Measurements from ENCODE around the gene FBXO47. TPM values are rescaled to one million over a fixed set of nuclear protein-coding genes. Genes with fewer than 3 reads are reported as not detected.

FBXO47 gene
- total RNA-seq, 1 experiment from 2014 or later: not detected

DNA sequence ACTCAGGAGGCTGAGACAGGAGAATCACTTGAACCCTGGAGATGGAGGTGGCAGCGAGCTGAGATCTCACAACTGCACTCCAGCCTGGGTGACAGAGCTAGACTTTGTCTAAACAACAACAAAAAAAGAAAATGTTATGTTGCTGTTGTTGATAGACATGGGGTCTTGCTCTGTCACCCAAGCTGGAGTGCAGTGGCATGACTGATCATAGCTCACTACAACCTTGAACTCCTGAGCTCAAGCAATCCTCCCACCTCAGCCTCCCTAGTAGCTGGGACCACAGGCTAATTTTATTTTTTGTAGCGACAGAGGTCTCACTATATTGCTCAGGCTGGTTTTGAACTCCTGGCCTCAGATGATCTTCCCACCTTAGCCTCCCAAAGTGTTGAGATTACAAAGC lies 20.0 kb downstream of the FBXO47 start:
- Histone ChIP-seq H3K9me2 (replicated peaks; ENCODE audit: low read length) (no peaks in the 10 kb centered on the region), H3K27ac (ENCODE audit: low read length) (no peak overlapping the region), H3K27me3 (ENCODE audit: low read length) (no peaks in the 10 kb centered on the region), H2AFZ (ENCODE audit: low read length) (no peak overlapping the region), H3K4me3 (ENCODE audit: low read length) (no peak overlapping the region), H3K36me3 (ENCODE audit: low read depth, low read length) (no peaks in the 10 kb centered on the region), H3K9me3 (ENCODE audit: low read length) (no peaks in the 10 kb centered on the region), H3K4me1 (ENCODE audit: insufficient read depth, low read length) (no peaks in the 10 kb centered on the region), H3K4me2 (ENCODE audit: low read length) (no peak overlapping the region), H4K20me1 (ENCODE audit: low read length) (no peaks in the 10 kb centered on the region), H3F3A (ENCODE audit: low read length, unreplicated experiment) (no peaks in the 10 kb centered on the region), H3K79me2 (ENCODE audit: low read length) (no peaks in the 10 kb centered on the region), H3K9ac (ENCODE audit: low read length) (no peak overlapping the region)
- ChIA-PET CTCF (no interaction called here), POLR2A (ENCODE audit: unreplicated experiment) (no interaction called here)
- no peak for ATAC-seq
- no TSS peak for BruUV-seq (replicated peaks)
- intact Hi-C loops (cut with micrococcal nuclease): no loop called here
- DNase-seq: no peak
- TF ChIP-seq, protein P1, sequence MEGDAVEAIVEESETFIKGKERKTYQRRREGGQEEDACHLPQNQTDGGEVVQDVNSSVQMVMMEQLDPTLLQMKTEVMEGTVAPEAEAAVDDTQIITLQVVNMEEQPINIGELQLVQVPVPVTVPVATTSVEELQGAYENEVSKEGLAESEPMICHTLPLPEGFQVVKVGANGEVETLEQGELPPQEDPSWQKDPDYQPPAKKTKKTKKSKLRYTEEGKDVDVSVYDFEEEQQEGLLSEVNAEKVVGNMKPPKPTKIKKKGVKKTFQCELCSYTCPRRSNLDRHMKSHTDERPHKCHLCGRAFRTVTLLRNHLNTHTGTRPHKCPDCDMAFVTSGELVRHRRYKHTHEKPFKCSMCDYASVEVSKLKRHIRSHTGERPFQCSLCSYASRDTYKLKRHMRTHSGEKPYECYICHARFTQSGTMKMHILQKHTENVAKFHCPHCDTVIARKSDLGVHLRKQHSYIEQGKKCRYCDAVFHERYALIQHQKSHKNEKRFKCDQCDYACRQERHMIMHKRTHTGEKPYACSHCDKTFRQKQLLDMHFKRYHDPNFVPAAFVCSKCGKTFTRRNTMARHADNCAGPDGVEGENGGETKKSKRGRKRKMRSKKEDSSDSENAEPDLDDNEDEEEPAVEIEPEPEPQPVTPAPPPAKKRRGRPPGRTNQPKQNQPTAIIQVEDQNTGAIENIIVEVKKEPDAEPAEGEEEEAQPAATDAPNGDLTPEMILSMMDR (conservative IDR thresholded peaks at IDR 0.05; ENCODE audit: low read depth, low read length): no peak
- no peak for TF ChIP-seq EZH2 (IDR thresholded peaks at IDR 0.05; ENCODE audit: low read length, unreplicated experiment)
- TF ChIP-seq EZH2phosphoT487 (IDR thresholded peaks at IDR 0.05; ENCODE audit: borderline replicate concordance, low read length): no peak

DNA sequence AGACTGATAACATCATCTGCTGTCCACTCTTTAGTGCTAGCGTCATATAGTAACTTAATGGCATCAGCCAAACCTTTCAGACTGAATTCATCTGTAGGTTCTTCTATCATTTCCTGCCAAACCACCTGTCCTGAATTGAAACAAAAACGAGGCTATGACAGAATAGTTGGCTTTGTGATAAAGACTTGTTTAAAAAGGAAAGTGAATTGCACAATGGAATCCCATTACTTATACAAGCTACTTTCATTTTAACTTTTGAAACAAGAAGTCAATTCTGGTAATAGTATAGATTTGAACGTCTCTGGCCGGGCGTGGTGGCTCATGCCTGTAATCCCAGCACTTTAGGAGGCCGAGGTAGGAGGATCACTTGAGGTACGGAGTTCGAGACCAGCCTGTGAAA lies 23.6 kb downstream of the FBXO47 start:
- POLR2A ChIA-PET (ENCODE audit: unreplicated experiment): no interaction called here
- Histone ChIP-seq H3K4me2 (ENCODE audit: low read length) (no peak overlapping the region), H2AFZ (ENCODE audit: low read length) (no peak overlapping the region), H3K27me3 (ENCODE audit: low read length) (no peaks in the 10 kb centered on the region), H3K27ac (ENCODE audit: low read length) (no peak overlapping the region), H3K4me3 (ENCODE audit: low read length) (no peak overlapping the region), H3K9me2 (replicated peaks; ENCODE audit: low read length) (no peaks in the 10 kb centered on the region), H3F3A (ENCODE audit: low read length, unreplicated experiment) (no peaks in the 10 kb centered on the region), H3K36me3 (ENCODE audit: low read depth, low read length) (no peaks in the 10 kb centered on the region), H4K20me1 (ENCODE audit: low read length) (no peaks in the 10 kb centered on the region), H3K79me2 (ENCODE audit: low read length) (no peaks in the 10 kb centered on the region), H3K4me1 (ENCODE audit: insufficient read depth, low read length) (no peaks in the 10 kb centered on the region), H3K9me3 (ENCODE audit: low read length) (no peaks in the 10 kb centered on the region), H3K9ac (ENCODE audit: low read length) (no peak overlapping the region)
- no TSS peak for BruUV-seq (replicated peaks)
- ATAC-seq (no peak), DNase-seq (no peak)
- TF ChIP-seq EZH2 (IDR thresholded peaks at IDR 0.05; ENCODE audit: low read length, unreplicated experiment) (no peak), EZH2phosphoT487 (IDR thresholded peaks at IDR 0.05; ENCODE audit: borderline replicate concordance, low read length) (no peak)
- TF ChIP-seq, protein P1 (conservative IDR thresholded peaks at IDR 0.05; ENCODE audit: low read depth, low read length): no peak
- CTCF ChIA-PET: no interaction called here
- intact Hi-C loops (cut with micrococcal nuclease): no loop called here

DNA sequence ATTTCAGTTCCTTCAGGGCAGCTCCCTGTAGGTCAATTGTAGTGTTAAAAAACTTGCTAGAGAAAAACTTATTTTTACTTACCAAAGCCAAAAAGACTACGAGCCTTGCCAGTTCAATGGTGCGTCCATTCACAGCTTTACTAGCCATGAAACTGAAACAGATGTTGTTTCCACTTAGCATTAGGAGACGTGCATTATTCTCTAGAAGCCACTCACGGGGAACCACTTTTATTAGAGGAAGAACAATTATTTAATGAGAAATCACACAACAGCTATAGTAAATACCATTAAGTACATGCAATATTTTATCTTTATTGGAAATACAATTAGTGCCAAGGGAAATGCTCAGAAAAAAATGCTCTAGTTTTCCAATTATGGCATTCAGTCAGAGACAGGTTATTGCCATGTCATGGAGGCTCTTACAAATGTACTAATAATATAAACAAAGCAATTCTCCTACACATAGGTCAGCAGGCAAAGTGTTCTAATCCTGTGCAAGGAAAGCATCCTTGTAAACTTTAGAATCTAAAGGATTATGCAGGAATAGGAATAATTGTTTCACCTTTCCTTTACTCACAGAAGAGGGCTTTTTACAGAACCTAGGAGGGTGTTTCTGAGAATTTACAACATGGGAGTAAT lies 24.4 kb downstream of the FBXO47 start:
- Histone ChIP-seq H3K27me3 (ENCODE audit: low read length) (no peaks in the 10 kb centered on the region), H3K79me2 (ENCODE audit: low read length) (no peaks in the 10 kb centered on the region), H3F3A (ENCODE audit: low read length, unreplicated experiment) (no peaks in the 10 kb centered on the region), H3K4me2 (ENCODE audit: low read length) (no peak overlapping the region), H3K9ac (ENCODE audit: low read length) (no peak overlapping the region), H3K9me3 (ENCODE audit: low read length) (no peaks in the 10 kb centered on the region), H3K9me2 (replicated peaks; ENCODE audit: low read length) (no peaks in the 10 kb centered on the region), H3K4me1 (ENCODE audit: insufficient read depth, low read length) (no peaks in the 10 kb centered on the region), H3K27ac (ENCODE audit: low read length) (no peak overlapping the region), H4K20me1 (ENCODE audit: low read length) (no peaks in the 10 kb centered on the region), H3K4me3 (ENCODE audit: low read length) (no peak overlapping the region), H3K36me3 (ENCODE audit: low read depth, low read length) (no peaks in the 10 kb centered on the region), H2AFZ (ENCODE audit: low read length) (no peak overlapping the region)
- TF ChIP-seq, protein P1 (conservative IDR thresholded peaks at IDR 0.05; ENCODE audit: low read depth, low read length): no peak
- TF ChIP-seq EZH2 (IDR thresholded peaks at IDR 0.05; ENCODE audit: low read length, unreplicated experiment) (no peak), EZH2phosphoT487 (IDR thresholded peaks at IDR 0.05; ENCODE audit: borderline replicate concordance, low read length) (no peak)
- no peak for ATAC-seq
- CTCF ChIA-PET: no interaction called here
- intact Hi-C loops (cut with micrococcal nuclease): no loop called here
- no peak for DNase-seq
- BruUV-seq (replicated peaks): no TSS peak
- POLR2A ChIA-PET (ENCODE audit: unreplicated experiment): no interaction called here

Data from PC-3 (cell line).